Measurements from ENCODE around the gene STXBP4. TPM values are rescaled to one million over a fixed set of nuclear protein-coding genes. Genes with fewer than 3 reads are reported as not detected.
A peak's percentile ranks its signal among the peaks of the same experiment; 100 is the strongest.

Gene STXBP4
- total RNA-seq, 1 donor from 2014 or later, result 5.1 TPM

- no peak for DNase-seq (ENCODE audit: low read depth)
- H3K4me3 ChIP-seq (ENCODE audit: low read depth, low read length), result no peak overlapping the region
- no peak for TF ChIP-seq CTCF (conservative IDR thresholded peaks at IDR 0.05; ENCODE audit: low read depth, low read length)
These were observed 180.9 kb downstream of the STXBP4 start for GRCh38 chr17:55149485-55149884.

DNA sequence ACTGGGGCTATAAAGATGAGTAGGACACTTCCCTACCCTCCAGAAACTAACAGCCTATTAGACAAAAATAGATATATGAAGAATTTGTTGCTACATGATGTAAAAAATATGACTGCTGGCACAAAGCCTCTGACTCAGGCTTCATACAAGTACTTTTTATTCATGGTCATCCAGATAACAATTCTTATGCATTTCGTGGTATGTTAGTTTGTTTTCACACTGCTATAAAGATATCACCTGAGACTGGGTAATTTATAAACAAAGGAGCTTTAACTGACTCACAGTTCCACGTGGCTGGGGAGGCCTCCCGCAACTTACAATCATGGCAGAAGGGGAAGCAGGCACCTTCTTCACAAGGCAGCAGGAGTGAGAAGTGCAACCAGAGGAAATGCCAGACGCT lies 183.7 kb downstream of the STXBP4 start:
- no peak for TF ChIP-seq CTCF (conservative IDR thresholded peaks at IDR 0.05; ENCODE audit: low read depth, low read length)
- no peak for DNase-seq (ENCODE audit: low read depth)
- H3K4me3 ChIP-seq (ENCODE audit: low read depth, low read length), result no peak overlapping the region

DNA sequence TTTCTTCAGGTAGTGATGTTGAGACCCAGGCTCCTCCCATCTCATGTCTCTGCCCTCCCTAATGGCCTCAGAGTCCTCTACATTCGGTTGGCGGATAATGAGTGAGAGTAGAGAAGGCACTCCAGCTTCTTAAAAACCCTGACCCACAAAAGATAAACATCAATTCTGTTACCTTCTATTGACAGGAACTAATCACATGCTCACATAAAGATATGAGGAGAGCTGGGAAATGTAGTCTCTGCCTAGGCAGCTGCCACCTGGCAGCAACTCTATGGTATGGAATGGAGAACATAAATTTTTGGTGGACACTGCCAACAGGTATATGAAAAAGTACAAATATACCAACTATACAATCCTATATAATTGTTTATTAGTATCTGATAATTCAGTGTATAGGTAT lies 185.5 kb downstream of the STXBP4 start:
- H3K4me3 ChIP-seq (ENCODE audit: low read depth, low read length), result no peak overlapping the region
- no peak for DNase-seq (ENCODE audit: low read depth)
- TF ChIP-seq CTCF (conservative IDR thresholded peaks at IDR 0.05; ENCODE audit: low read depth, low read length), result no peak

- no peak overlapping the region for H3K4me3 ChIP-seq (ENCODE audit: low read depth, low read length)
- DNase-seq (ENCODE audit: low read depth), result no peak
- no peak for TF ChIP-seq CTCF (conservative IDR thresholded peaks at IDR 0.05; ENCODE audit: low read depth, low read length)
These were observed 187.4 kb downstream of the STXBP4 start for GRCh38 chr17:55155856-55156560.

- peak; percentile 25 for DNase-seq (ENCODE audit: low read depth)
- TF ChIP-seq CTCF (conservative IDR thresholded peaks at IDR 0.05; ENCODE audit: low read depth, low read length), result no peak
- no peak overlapping the region for H3K4me3 ChIP-seq (ENCODE audit: low read depth, low read length)
These were observed 188.6 kb downstream of the STXBP4 start for GRCh38 chr17:55157165-55157564.

DNA sequence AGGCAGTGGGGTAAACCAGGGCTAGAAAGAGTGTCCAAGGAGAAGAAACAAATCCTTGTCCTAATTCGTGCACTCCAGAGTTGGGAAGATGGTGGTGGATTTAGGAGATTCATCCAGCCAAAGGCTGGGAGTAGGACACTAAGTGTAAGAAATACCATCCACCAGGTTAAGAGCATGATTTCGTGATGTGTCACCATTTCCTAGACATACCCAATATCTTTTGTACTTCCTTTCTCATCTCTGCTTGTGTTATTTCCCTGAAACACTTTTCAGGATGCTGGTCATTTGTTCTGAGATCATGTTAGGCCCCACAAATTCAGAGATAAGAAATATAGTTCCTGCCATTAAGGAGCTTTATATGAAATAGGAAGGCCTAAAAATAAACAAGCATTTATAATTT lies 189.9 kb downstream of the STXBP4 start:
- TF ChIP-seq CTCF (conservative IDR thresholded peaks at IDR 0.05; ENCODE audit: low read depth, low read length), result no peak
- no peak overlapping the region for H3K4me3 ChIP-seq (ENCODE audit: low read depth, low read length)
- no peak for DNase-seq (ENCODE audit: low read depth)

DNA sequence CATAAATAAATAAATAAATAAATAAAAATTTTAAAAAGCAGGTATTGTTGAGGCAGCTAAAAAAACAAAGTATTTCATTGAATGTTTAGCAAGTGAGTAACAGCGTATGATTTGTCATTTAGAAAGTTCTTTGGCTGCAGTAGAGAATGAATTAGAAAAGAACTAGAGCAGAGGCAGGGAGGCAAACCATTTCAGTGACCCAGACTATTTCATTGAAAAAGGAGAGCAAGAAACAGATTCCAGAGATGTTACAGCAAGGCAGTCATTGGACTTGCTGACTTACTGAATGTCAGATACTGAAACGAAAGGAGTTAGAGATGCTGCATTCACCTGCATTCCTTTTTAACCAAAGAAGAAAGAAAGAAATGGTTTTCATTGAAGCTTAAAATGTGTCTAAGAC lies 190.7 kb downstream of the STXBP4 start:
- H3K4me3 ChIP-seq (ENCODE audit: low read depth, low read length), result no peak overlapping the region
- TF ChIP-seq CTCF (conservative IDR thresholded peaks at IDR 0.05; ENCODE audit: low read depth, low read length), result no peak
- DNase-seq (ENCODE audit: low read depth), result peak; percentile 13
